Frontal cortex (tissue), 4 donors: ENCODE data around the gene TRIM37. TPM values are rescaled to one million over a fixed set of nuclear protein-coding genes. Genes with fewer than 3 reads are reported as not detected.

ENCODE experiments used
- DNase-seq, 2 donors: peaks; one replicate each; pipeline ENCODE4 v3.0.0; 2012; ENCODE audit warnings: low spot score in 2 of 2
- FAIRE-seq: peaks from 2 replicates; lab custom pipeline; 2012; peaks lifted over from hg19 to GRCh38; lab: Jason Lieb, UNC
- total RNA-seq: library from RNA; depleted of rRNA; stranded (reverse); fragments of >200 nt; gene quantifications from one replicate; pipeline ENCODE4 v1.2.3, GENCODE V29; 2014
- donor health status: control.
- donor health status: control.
- donor health status: control.

TRIM37 gene
- total RNA-seq, 1 donor from 2014 or later, result 134 TPM

- FAIRE-seq (no peak), DNase-seq (no peak)
Measured at GRCh38 chr17:59046192-59046591, 60.5 kb downstream of the TRIM37 start.

- no peak for FAIRE-seq
Measured at GRCh38 chr17:59038734-59039133, 67.9 kb downstream of the TRIM37 start.

GRCh38 chr17:59037960-59038359 lies 68.7 kb downstream of the TRIM37 start:
- FAIRE-seq (no peak), DNase-seq (no peak)

More at GRCh38 chr17:59038734-59039133, 67.9 kb downstream of the TRIM37 start:
- no peak for DNase-seq

- DNase-seq (no peak), FAIRE-seq (no peak)
Measured at GRCh38 chr17:59030811-59031210, 75.9 kb downstream of the TRIM37 start.

GRCh38 chr17:59028328-59028727 lies 78.4 kb downstream of the TRIM37 start:
- DNase-seq (no peak), FAIRE-seq (no peak)

- no peak for FAIRE-seq
- no peak for DNase-seq
Measured at GRCh38 chr17:59027750-59028149, 78.9 kb downstream of the TRIM37 start.

GRCh38 chr17:59026176-59026939 lies 80.3 kb downstream of the TRIM37 start:
- no peak for DNase-seq

GRCh38 chr17:59024916-59025315 lies 81.8 kb downstream of the TRIM37 start:
- no peak for DNase-seq
- no peak for FAIRE-seq

More at GRCh38 chr17:59026176-59026939, 80.3 kb downstream of the TRIM37 start:
- FAIRE-seq, result no peak

GRCh38 chr17:59018019-59018418 lies 88.7 kb downstream of the TRIM37 start:
- FAIRE-seq (peak; percentile 30), DNase-seq (no peak)

- DNase-seq, result no peak
Measured at GRCh38 chr17:59011975-59012374, 94.7 kb downstream of the TRIM37 start.

GRCh38 chr17:59010026-59010425 lies 96.7 kb downstream of the TRIM37 start:
- DNase-seq, result no peak

More at GRCh38 chr17:59011975-59012374, 94.7 kb downstream of the TRIM37 start:
- no peak for FAIRE-seq

GRCh38 chr17:59008737-59009136 lies 97.9 kb downstream of the TRIM37 start:
- no peak for DNase-seq
- FAIRE-seq, result no peak

More at GRCh38 chr17:59010026-59010425, 96.7 kb downstream of the TRIM37 start:
- no peak for FAIRE-seq

GRCh38 chr17:59007995-59008394 lies 98.7 kb downstream of the TRIM37 start:
- no peak for DNase-seq
- FAIRE-seq, result no peak

- DNase-seq (peak; percentile 22 to 57), FAIRE-seq (peak; percentile 91)
Measured at GRCh38 chr17:59004338-59005111, 102.2 kb downstream of the TRIM37 start.

- FAIRE-seq, result no peak
- no peak for DNase-seq
Measured at GRCh38 chr17:59003860-59004259, 102.8 kb downstream of the TRIM37 start.

GRCh38 chr17:59002848-59003247 lies 103.8 kb downstream of the TRIM37 start:
- FAIRE-seq, result no peak

GRCh38 chr17:59002126-59002525 lies 104.6 kb downstream of the TRIM37 start:
- DNase-seq, result no peak
- no peak for FAIRE-seq

More at GRCh38 chr17:59002848-59003247, 103.8 kb downstream of the TRIM37 start:
- DNase-seq, result no peak

- FAIRE-seq (no peak), DNase-seq (peak in 1 of 2 donors; percentile 17)
Measured at GRCh38 chr17:59001158-59001814, 105.4 kb downstream of the TRIM37 start.

- FAIRE-seq (no peak), DNase-seq (no peak)
Measured at GRCh38 chr17:59000022-59000421, 106.7 kb downstream of the TRIM37 start.

GRCh38 chr17:58999500-58999899 lies 107.2 kb downstream of the TRIM37 start:
- DNase-seq, result no peak
- FAIRE-seq, result no peak
